Keratinocyte (primary cell): Measurements from ENCODE around the gene LINC01488. TPM values are rescaled to one million over a fixed set of nuclear protein-coding genes. Genes with fewer than 3 reads are reported as not detected.

Experiments
- DNase-seq: peaks from one replicate; pipeline ENCODE4 v3.0.0-alpha.2; 2011; ENCODE audit warnings: low read depth, missing footprints, low spot score
- FAIRE-seq: peaks from 2 replicates; lab custom pipeline; 2011; peaks lifted over from hg19 to GRCh38; lab: Jason Lieb, UNC
- H2AFZ ChIP-seq: 2 replicates; pipeline ENCODE4 v1.6.0; 2012; ENCODE audit warnings: low read length, control low read depth, inconsistent platforms; ENCODE audit not compliant: control insufficient read depth
- H3K27ac ChIP-seq: 2 replicates; pipeline ENCODE4 v1.5.1; 2011; ENCODE audit warnings: low read length; ENCODE audit not compliant: control insufficient read depth, insufficient read depth
- H3K27me3 ChIP-seq: 3 replicates; pipeline ENCODE4 v1.6.0; 2011; ENCODE audit warnings: low read length; ENCODE audit not compliant: control insufficient read depth, insufficient read depth; ENCODE audit errors: extremely low read depth
- H3K36me3 ChIP-seq, 2 experiments: 2 replicates in 1 of 2; 3 replicates in 1 of 2; pipeline ENCODE4 v1.5.1; 2011; ENCODE audit warnings: low read length in 2 of 2, mild to moderate bottlenecking in 1 of 2; ENCODE audit not compliant: control insufficient read depth in 2 of 2, insufficient read depth in 2 of 2; ENCODE audit errors: extremely low read depth in 1 of 2
- H3K4me1 ChIP-seq: 3 replicates; pipeline ENCODE4 v1.5.1; 2011; ENCODE audit warnings: low read length; ENCODE audit not compliant: control insufficient read depth, insufficient read depth; ENCODE audit errors: extremely low read depth
- H3K4me2 ChIP-seq: 3 replicates; pipeline ENCODE4 v1.6.0; 2011; ENCODE audit warnings: low read depth, low read length; ENCODE audit not compliant: control insufficient read depth, insufficient read depth; ENCODE audit errors: extremely low read depth
- H3K4me3 ChIP-seq, 3 experiments: fragments of 200-600 bp in 1 of 3; sonication (generic) in 1 of 3; 2 replicates in 2 of 3; 3 replicates in 1 of 3; pipeline ENCODE4 v1.5.1; 2011 to 2016; ENCODE audit warnings: low read length in 3 of 3, mild to moderate bottlenecking in 3 of 3, control low read depth in 2 of 3, inconsistent platforms in 1 of 3, low read depth in 1 of 3, mixed read lengths in 1 of 3, mixed run types in 1 of 3, moderate library complexity in 1 of 3; ENCODE audit not compliant: control insufficient read depth in 2 of 3, insufficient read depth in 2 of 3; ENCODE audit errors: extremely low read depth in 1 of 3
- H3K79me2 ChIP-seq: 2 replicates; pipeline ENCODE4 v1.6.0; 2012; ENCODE audit warnings: low read length; ENCODE audit not compliant: control insufficient read depth, insufficient read depth
- H3K9ac ChIP-seq: 3 replicates; pipeline ENCODE4 v1.6.0; 2011; ENCODE audit warnings: low read length; ENCODE audit not compliant: control insufficient read depth, insufficient read depth; ENCODE audit errors: extremely low read depth
- H3K9me1 ChIP-seq: 3 replicates; pipeline ENCODE4 v1.6.0; 2011; ENCODE audit warnings: low read length; ENCODE audit not compliant: control insufficient read depth, insufficient read depth; ENCODE audit errors: extremely low read depth
- H3K9me3 ChIP-seq: 2 replicates; pipeline ENCODE4 v1.5.1; 2012; ENCODE audit warnings: low read depth, low read length; ENCODE audit not compliant: control insufficient read depth
- H4K20me1 ChIP-seq: 3 replicates; pipeline ENCODE4 v1.6.0; 2011; ENCODE audit warnings: low read length; ENCODE audit not compliant: control insufficient read depth, insufficient read depth; ENCODE audit errors: extremely low read depth
- EZH2 ChIP-seq: IDR thresholded peaks from one replicate; pipeline ENCODE4 v1.6.1; 2012; ENCODE audit warnings: inconsistent platforms, mild to moderate bottlenecking, low read length, moderate library complexity
- dilution Hi-C: fragments of 300-500 bp; cut with MboI; formaldehyde crosslinking; loops from one replicate; pipeline ENCODE4 v1.7.0; 2020; ENCODE audit warnings: low sequenced_read_pairs; ENCODE audit not compliant: extremely low pct_ligation_motif_present
- polyA plus RNA-seq, 5 experiments: library from polyadenylated mRNA; depleted of rRNA in 3 of 5; stranded (reverse) in 3 of 5; stranded (forward) in 1 of 5; unstranded in 1 of 5; fragments of >200 nt; gene quantifications; 1 replicate in 1 of 5; 2 replicates in 3 of 5; 3 replicates in 1 of 5; pipeline versions ENCODE4 v1.2.1 to v1.2.3, GENCODE V29; 2011 to 2012; ENCODE audit warnings: missing spikeins in 2 of 5, low read depth in 1 of 5, low replicate concordance in 1 of 5
- TF ChIP-seq, protein P1 (sequence below), 3 experiments: IDR thresholded peaks in 1 of 3; conservative IDR thresholded peaks in 1 of 3; optimal IDR thresholded peaks in 1 of 3; 2 replicates in 2 of 3; 3 replicates in 1 of 3; pipeline versions ENCODE3 to v1.5.1; 2011; ENCODE audit warnings: low read length in 3 of 3, mild to moderate bottlenecking in 3 of 3, moderate library complexity in 2 of 3, control low read depth in 1 of 3, inconsistent platforms in 1 of 3; ENCODE audit not compliant: insufficient read depth in 2 of 3; ENCODE audit errors: extremely low read depth in 1 of 3

LINC01488 gene
- polyA plus RNA-seq, 1 donor (not counting 4 experiments of a cell fraction or from before 2014, with no cell fraction given), result not detected

DNA sequence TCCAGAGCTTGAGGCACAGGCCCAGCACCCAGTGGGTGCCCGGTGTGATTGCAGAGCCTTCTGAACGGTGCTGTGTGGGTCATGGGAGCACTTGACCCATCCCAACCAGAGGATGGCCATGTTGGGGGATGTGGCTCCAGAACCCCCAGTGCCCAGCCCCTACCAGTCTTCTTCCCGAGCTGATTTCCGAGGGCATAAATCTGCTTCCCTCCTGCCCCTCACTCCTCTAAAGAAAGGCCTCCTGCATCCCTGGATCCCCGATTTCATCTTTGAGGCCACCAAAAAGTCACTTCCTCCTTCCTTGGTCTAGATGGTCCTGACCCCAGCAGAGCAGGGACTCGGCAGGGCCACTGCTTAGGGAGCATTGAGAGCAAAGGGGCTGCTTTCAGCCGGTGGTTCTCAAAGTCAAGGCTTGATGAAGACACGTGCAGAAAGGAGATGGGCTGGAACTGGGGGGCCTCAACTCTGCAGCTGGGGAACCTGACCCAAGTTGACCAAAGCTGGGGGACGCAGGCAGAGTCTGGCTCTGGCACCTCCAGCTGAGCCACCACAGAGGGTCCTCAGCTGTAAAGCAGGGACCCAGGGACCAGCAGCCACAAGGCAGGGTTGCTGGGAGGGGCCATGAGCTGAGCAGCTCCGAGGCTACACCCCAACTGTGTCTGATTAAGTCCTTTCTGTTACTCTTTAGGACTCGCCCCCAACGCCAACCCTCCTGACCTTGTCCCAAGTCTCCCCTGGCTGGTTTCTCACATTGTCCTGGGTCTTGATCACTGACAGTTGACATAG, 56.6 kb downstream of the LINC01488 start:
- H2AFZ ChIP-seq, result no peak overlapping the region
- no peaks in the 10 kb centered on the region for H4K20me1 ChIP-seq
- no peaks in the 10 kb centered on the region for H3K79me2 ChIP-seq
- H3K9ac ChIP-seq, result no peak overlapping the region
- TF ChIP-seq, protein P1, sequence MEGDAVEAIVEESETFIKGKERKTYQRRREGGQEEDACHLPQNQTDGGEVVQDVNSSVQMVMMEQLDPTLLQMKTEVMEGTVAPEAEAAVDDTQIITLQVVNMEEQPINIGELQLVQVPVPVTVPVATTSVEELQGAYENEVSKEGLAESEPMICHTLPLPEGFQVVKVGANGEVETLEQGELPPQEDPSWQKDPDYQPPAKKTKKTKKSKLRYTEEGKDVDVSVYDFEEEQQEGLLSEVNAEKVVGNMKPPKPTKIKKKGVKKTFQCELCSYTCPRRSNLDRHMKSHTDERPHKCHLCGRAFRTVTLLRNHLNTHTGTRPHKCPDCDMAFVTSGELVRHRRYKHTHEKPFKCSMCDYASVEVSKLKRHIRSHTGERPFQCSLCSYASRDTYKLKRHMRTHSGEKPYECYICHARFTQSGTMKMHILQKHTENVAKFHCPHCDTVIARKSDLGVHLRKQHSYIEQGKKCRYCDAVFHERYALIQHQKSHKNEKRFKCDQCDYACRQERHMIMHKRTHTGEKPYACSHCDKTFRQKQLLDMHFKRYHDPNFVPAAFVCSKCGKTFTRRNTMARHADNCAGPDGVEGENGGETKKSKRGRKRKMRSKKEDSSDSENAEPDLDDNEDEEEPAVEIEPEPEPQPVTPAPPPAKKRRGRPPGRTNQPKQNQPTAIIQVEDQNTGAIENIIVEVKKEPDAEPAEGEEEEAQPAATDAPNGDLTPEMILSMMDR (optimal IDR thresholded peaks at IDR 0.05 in 1 of 3, IDR thresholded peaks at IDR 0.05 in 1 of 3, conservative IDR thresholded peaks at IDR 0.05 in 1 of 3; ENCODE audit: extremely low read depth in 1 of 3, insufficient read depth in 2 of 3, low read length in 3 of 3), result no peak
- no peaks in the 10 kb centered on the region for H3K4me1 ChIP-seq
- no peaks in the 10 kb centered on the region for H3K9me1 ChIP-seq
- FAIRE-seq, result no peak
- no peaks in the 10 kb centered on the region for H3K36me3 ChIP-seq
- H3K9me3 ChIP-seq, result no peaks in the 10 kb centered on the region
- H3K27ac ChIP-seq, result no peak overlapping the region
- H3K27me3 ChIP-seq, result peaks cover 9% of the 10 kb centered on the region
- dilution Hi-C loops, result no loop called here
- no peak overlapping the region for H3K4me3 ChIP-seq
- DNase-seq, result no peak
- H3K4me2 ChIP-seq, result no peak overlapping the region

DNA sequence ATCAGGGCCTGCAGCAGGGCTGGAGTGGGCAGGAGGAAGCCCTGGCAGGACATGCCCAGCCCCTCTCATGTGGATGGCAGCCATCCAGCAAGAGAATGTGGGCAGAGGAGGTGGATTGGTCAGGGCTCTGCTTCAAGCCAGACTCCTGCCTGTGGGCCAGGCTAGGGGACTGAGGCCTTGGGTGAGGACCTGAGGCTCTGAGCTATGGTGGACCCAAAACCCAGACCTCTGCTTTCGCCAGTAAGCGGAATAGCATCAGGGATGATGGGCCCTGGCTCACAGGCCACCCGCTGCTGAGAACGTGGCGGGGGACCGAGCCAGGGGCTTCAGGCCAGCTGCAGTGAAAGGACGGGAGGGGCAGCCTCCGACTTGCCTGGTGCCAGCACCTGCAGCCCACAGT, 57.4 kb downstream of the LINC01488 start:
- Histone ChIP-seq H3K79me2 (no peaks in the 10 kb centered on the region), H3K27me3 (peaks cover 7% of the 10 kb centered on the region), H3K9me3 (no peaks in the 10 kb centered on the region), H3K36me3 (no peaks in the 10 kb centered on the region), H3K4me1 (no peaks in the 10 kb centered on the region), H3K27ac (no peak overlapping the region), H2AFZ (no peak overlapping the region), H3K9me1 (no peaks in the 10 kb centered on the region), H3K9ac (no peak overlapping the region), H4K20me1 (no peaks in the 10 kb centered on the region), H3K4me3 (no peak overlapping the region), H3K4me2 (no peak overlapping the region)
- dilution Hi-C loops, result no loop called here
- TF ChIP-seq, protein P1 (optimal IDR thresholded peaks at IDR 0.05 in 1 of 3, IDR thresholded peaks at IDR 0.05 in 1 of 3, conservative IDR thresholded peaks at IDR 0.05 in 1 of 3; ENCODE audit: extremely low read depth in 1 of 3, insufficient read depth in 2 of 3, low read length in 3 of 3), result no peak
- TF ChIP-seq EZH2, result no peak
- FAIRE-seq (no peak), DNase-seq (no peak)
